Esophagus squamous epithelium (tissue), 5 donors: ENCODE measurements around the gene C1orf226. TPM values are rescaled to one million over a fixed set of nuclear protein-coding genes. Genes with fewer than 3 reads are reported as not detected.

Source experiments
- DNase-seq: peaks from one replicate; lab custom pipeline; 2025; lab: John Stamatoyannopoulos, UW
- H3K27ac ChIP-seq, 4 donors: fragments of 200-600 bp; sonication (generic); one replicate each; pipeline ENCODE4 v1.5.1; 2016 to 2019; ENCODE audit warnings: mild to moderate bottlenecking in 1 of 4
- H3K27me3 ChIP-seq, 4 donors: fragments of 200-600 bp; sonication (generic); 1 replicate in 3 of 4; 2 replicates in 1 of 4; pipeline versions ENCODE4 v1.5.1 to v1.6.0; 2017 to 2021; ENCODE audit warnings: antibody characterized with exemption in 1 of 4
- H3K36me3 ChIP-seq, 3 donors: fragments of 200-600 bp; sonication (generic); one replicate each; pipeline ENCODE4 v1.5.1; 2016 to 2019
- H3K4me1 ChIP-seq, 3 donors: fragments of 200-600 bp; sonication (generic); one replicate each; pipeline ENCODE4 v1.5.1; 2017 to 2019
- H3K4me3 ChIP-seq, 4 donors: fragments of 200-600 bp; sonication (generic); 1 replicate in 3 of 4; 2 replicates in 1 of 4; pipeline ENCODE4 v1.5.1; 2016 to 2019; ENCODE audit warnings: mild to moderate bottlenecking in 2 of 4, moderate library complexity in 1 of 4
- H3K9me3 ChIP-seq, 3 donors: fragments of 200-600 bp; sonication (generic); one replicate each; pipeline ENCODE4 v1.5.1; 2016 to 2019
- CTCF ChIP-seq, 6 experiments: fragments of 450-650 bp in 4 of 6; fragments of 200-600 bp in 2 of 6; sonication (generic) in 2 of 6; IDR thresholded peaks; one replicate each; pipeline ENCODE4 v1.5.1; 2016 to 2019; ENCODE audit warnings: antibody characterized with exemption in 6 of 6, mild to moderate bottlenecking in 4 of 6, moderate library complexity in 4 of 6
- POLR2A ChIP-seq, 4 donors: fragments of 450-650 bp; IDR thresholded peaks; one replicate each; pipeline ENCODE4 v1.6.1; 2017; ENCODE audit warnings: antibody characterized with exemption in 4 of 4, mild to moderate bottlenecking in 4 of 4, moderate library complexity in 3 of 4
- WGBS, 2 donors: methylation state at CpG; one replicate each; pipeline ENCODE4 v1.1.5; 2018; 5-methylcytosine and 5-hydroxymethylcytosine counted together
- intact Hi-C: fragments of 100-400 bp; cut with DNase I; formaldehyde crosslinking; loops from one replicate; pipeline ENCODE4 v1.15.0; 2022
- total RNA-seq, 4 donors: library from RNA; depleted of rRNA; stranded (reverse); fragments of >200 nt; gene quantifications; one replicate each; pipeline ENCODE4 v1.1.0, GENCODE V29; 2016
- donor health status: DM: yes; HTN: yes; CAD: no.

The C1orf226 gene
- total RNA-seq, 4 donors from 2014 or later = 1.7 to 5.3 (median 3.6) TPM

GRCh38 chr1:162389021-162389818 lies 7.7 kb downstream of the C1orf226 start:
- 35 to 44% methylated on average over 9 to 11 of the region's 11 CpGs for WGBS, 2 donors
- TF ChIP-seq POLR2A (IDR thresholded peaks at IDR 0.05) = no peak
- TF ChIP-seq CTCF (IDR thresholded peaks at IDR 0.05) = no peak
- intact Hi-C loops = no loop called here

GRCh38 chr1:162389971-162390370 lies 8.4 kb downstream of the C1orf226 start:
- no peak for DNase-seq
- intact Hi-C loops = no loop called here
- H3K9me3 ChIP-seq = no peaks in the 10 kb centered on the region
- H3K36me3 ChIP-seq = no peaks in the 10 kb centered on the region
- H3K27ac ChIP-seq = no peak overlapping the region
- TF ChIP-seq CTCF (IDR thresholded peaks at IDR 0.05) = no peak
- TF ChIP-seq POLR2A (IDR thresholded peaks at IDR 0.05) = no peak
- peaks cover 0 to 13% (median 0%) of the 10 kb centered on the region in 4 donors for H3K27me3 ChIP-seq
- H3K4me1 ChIP-seq = peaks cover 0 to 56% (median 13%) of the 10 kb centered on the region in 3 donors
- H3K4me3 ChIP-seq = no peak overlapping the region
- WGBS, 2 donors = 40 to 68% methylated on average over 5 to 6 of the region's 9 CpGs

More at GRCh38 chr1:162389021-162389818, 7.7 kb downstream of the C1orf226 start:
- DNase-seq = no peak
- peaks cover 0 to 56% (median 13%) of the 10 kb centered on the region in 3 donors for H3K4me1 ChIP-seq
- no peaks in the 10 kb centered on the region for H3K36me3 ChIP-seq
- H3K27ac ChIP-seq = peak overlapping the region in 1 of 4 donors; percentile 52
- H3K27me3 ChIP-seq = peaks cover 0 to 7% (median 0%) of the 10 kb centered on the region in 4 donors
- H3K4me3 ChIP-seq = no peak overlapping the region
- no peaks in the 10 kb centered on the region for H3K9me3 ChIP-seq

GRCh38 chr1:162390396-162391185 lies 9.1 kb downstream of the C1orf226 start:
- TF ChIP-seq POLR2A (IDR thresholded peaks at IDR 0.05) = no peak
- TF ChIP-seq CTCF (IDR thresholded peaks at IDR 0.05) = no peak
- no peak overlapping the region for H3K27ac ChIP-seq
- no peaks in the 10 kb centered on the region for H3K36me3 ChIP-seq
- 74 to 77% methylated on average over 15 of the region's 15 CpGs for WGBS, 2 donors
- H3K4me1 ChIP-seq = peaks cover 0 to 56% (median 13%) of the 10 kb centered on the region in 3 donors
- H3K9me3 ChIP-seq = no peaks in the 10 kb centered on the region
- intact Hi-C loops = no loop called here
- DNase-seq = no peak
- peaks cover 0 to 14% (median 0%) of the 10 kb centered on the region in 4 donors for H3K27me3 ChIP-seq
- no peak overlapping the region for H3K4me3 ChIP-seq

DNA sequence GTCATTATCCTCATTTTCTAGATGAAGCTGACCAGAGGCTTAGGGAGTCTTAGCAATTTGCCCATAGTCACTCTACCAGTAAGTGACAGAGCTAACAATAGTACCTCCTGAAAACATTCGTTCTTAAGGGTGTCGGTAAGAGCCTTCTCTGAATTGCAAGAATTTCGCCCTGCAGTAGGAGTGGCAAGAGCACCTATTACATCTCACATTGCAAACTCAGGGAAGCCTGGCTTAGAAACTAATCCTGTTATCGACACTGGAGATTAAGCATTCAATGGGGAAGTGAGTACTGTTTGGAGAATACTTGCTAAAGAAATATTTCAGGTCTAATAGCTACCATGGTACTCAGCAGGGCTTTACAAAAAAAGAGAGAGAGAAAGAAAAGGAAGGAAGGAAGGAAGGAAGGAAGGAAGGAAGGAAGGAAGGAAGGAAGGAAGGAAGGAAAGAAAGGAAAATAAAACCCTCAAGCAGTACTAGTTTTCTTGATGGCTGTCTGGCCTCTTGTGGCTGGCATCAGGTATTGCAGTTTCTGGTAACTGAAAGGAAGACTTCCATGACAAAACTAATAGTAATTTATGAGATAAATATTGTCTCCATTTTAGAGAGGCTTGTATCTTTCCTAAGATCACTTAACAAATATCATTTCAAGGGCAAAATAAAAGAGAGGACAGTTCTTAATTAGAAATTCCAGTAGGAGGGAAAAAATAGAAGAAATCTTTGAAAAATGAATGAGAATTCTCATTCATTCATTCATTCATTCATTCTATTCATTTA lies 10.4 kb downstream of the C1orf226 start:
- WGBS, 2 donors = 30 to 37% methylated on average over 4 of the region's 4 CpGs
- Histone ChIP-seq H3K4me3 (no peak overlapping the region), H3K36me3 (no peaks in the 10 kb centered on the region), H3K27me3 (peaks cover 0 to 22% (median 0%) of the 10 kb centered on the region in 4 donors), H3K4me1 (peaks cover 0 to 49% (median 13%) of the 10 kb centered on the region in 3 donors), H3K27ac (peak overlapping the region in 2 of 4 donors; percentile 30), H3K9me3 (no peaks in the 10 kb centered on the region)
- intact Hi-C loops = no loop called here
- no peak for DNase-seq
- TF ChIP-seq POLR2A (IDR thresholded peaks at IDR 0.05) (no peak), CTCF (IDR thresholded peaks at IDR 0.05) (peak; percentile 60 to 89 (median 78))
